Measurements from ENCODE around the gene TRDN.

TRDN gene

GRCh38 chr6:123635144-123635543 is 1.6 kb downstream of the TRDN start:
- Histone ChIP-seq H3K79me2 (ENCODE audit: insufficient read depth, low read length) (no peaks in the 10 kb centered on the region), H3K9me2 (ENCODE audit: low read depth, low read length) (no peaks in the 10 kb centered on the region), H3K36me3 (ENCODE audit: insufficient read depth, low read length) (no peaks in the 10 kb centered on the region), H3K9me3 (ENCODE audit: low read length) (no peaks in the 10 kb centered on the region), H3K4me3 (ENCODE audit: low read depth, low read length, poor library complexity, severe bottlenecking) (no peak overlapping the region), H4K20me1 (ENCODE audit: insufficient read depth, low read length) (no peaks in the 10 kb centered on the region), H3K27ac (ENCODE audit: low read depth, low read length, poor library complexity, severe bottlenecking) (no peak overlapping the region), H3K9ac (ENCODE audit: low read length) (no peak overlapping the region), H2AFZ (ENCODE audit: low read length) (no peak overlapping the region), H3F3A (ENCODE audit: insufficient read depth, low read length) (no peaks in the 10 kb centered on the region), H3K4me1 (ENCODE audit: insufficient read depth, low read length, severe bottlenecking) (no peaks in the 10 kb centered on the region), H3K4me2 (ENCODE audit: low read length) (no peak overlapping the region), H3K27me3 (ENCODE audit: insufficient read depth, low read length) (no peaks in the 10 kb centered on the region)
- TF ChIP-seq CTCF (IDR thresholded peaks at IDR 0.05; ENCODE audit: low read length) (no peak), EZH2 (IDR thresholded peaks at IDR 0.05; ENCODE audit: borderline replicate concordance, low read length) (no peak)

- no peak overlapping the region for H3K4me2 ChIP-seq (ENCODE audit: low read length)
- H3K9me3 ChIP-seq (ENCODE audit: low read length), result no peaks in the 10 kb centered on the region
- H3K36me3 ChIP-seq (ENCODE audit: insufficient read depth, low read length), result no peaks in the 10 kb centered on the region
- no peaks in the 10 kb centered on the region for H3F3A ChIP-seq (ENCODE audit: insufficient read depth, low read length)
- H3K9ac ChIP-seq (ENCODE audit: low read length), result no peak overlapping the region
- H3K79me2 ChIP-seq (ENCODE audit: insufficient read depth, low read length), result no peaks in the 10 kb centered on the region
- H3K9me2 ChIP-seq (ENCODE audit: low read depth, low read length), result no peaks in the 10 kb centered on the region
- TF ChIP-seq EZH2 (IDR thresholded peaks at IDR 0.05; ENCODE audit: borderline replicate concordance, low read length) (no peak), CTCF (IDR thresholded peaks at IDR 0.05; ENCODE audit: low read length) (no peak)
- no peaks in the 10 kb centered on the region for H3K4me1 ChIP-seq (ENCODE audit: insufficient read depth, low read length, severe bottlenecking)
- no peak overlapping the region for H2AFZ ChIP-seq (ENCODE audit: low read length)
- no peak overlapping the region for H3K4me3 ChIP-seq (ENCODE audit: low read depth, low read length, poor library complexity, severe bottlenecking)
- H4K20me1 ChIP-seq (ENCODE audit: insufficient read depth, low read length), result no peaks in the 10 kb centered on the region
- H3K27ac ChIP-seq (ENCODE audit: low read depth, low read length, poor library complexity, severe bottlenecking), result no peak overlapping the region
- H3K27me3 ChIP-seq (ENCODE audit: insufficient read depth, low read length), result no peaks in the 10 kb centered on the region
These were observed 4.1 kb downstream of the TRDN start for GRCh38 chr6:123632641-123633040.

GRCh38 chr6:123629258-123629941 is 7.3 kb downstream of the TRDN start:
- Histone ChIP-seq H4K20me1 (ENCODE audit: insufficient read depth, low read length) (no peaks in the 10 kb centered on the region), H3K9ac (ENCODE audit: low read length) (no peak overlapping the region), H3K9me3 (ENCODE audit: low read length) (no peaks in the 10 kb centered on the region), H3K27me3 (ENCODE audit: insufficient read depth, low read length) (no peaks in the 10 kb centered on the region), H3K4me1 (ENCODE audit: insufficient read depth, low read length, severe bottlenecking) (no peaks in the 10 kb centered on the region), H3K9me2 (ENCODE audit: low read depth, low read length) (no peaks in the 10 kb centered on the region), H3K4me2 (ENCODE audit: low read length) (no peak overlapping the region), H2AFZ (ENCODE audit: low read length) (no peak overlapping the region), H3K79me2 (ENCODE audit: insufficient read depth, low read length) (no peaks in the 10 kb centered on the region), H3K27ac (ENCODE audit: low read depth, low read length, poor library complexity, severe bottlenecking) (no peak overlapping the region), H3K36me3 (ENCODE audit: insufficient read depth, low read length) (no peaks in the 10 kb centered on the region), H3K4me3 (ENCODE audit: low read depth, low read length, poor library complexity, severe bottlenecking) (no peak overlapping the region), H3F3A (ENCODE audit: insufficient read depth, low read length) (no peaks in the 10 kb centered on the region)
- TF ChIP-seq EZH2 (IDR thresholded peaks at IDR 0.05; ENCODE audit: borderline replicate concordance, low read length), result no peak
- no peak for TF ChIP-seq CTCF (IDR thresholded peaks at IDR 0.05; ENCODE audit: low read length)
